Prostate gland (tissue), 2 donors: ENCODE data around the gene VAMP1.

ENCODE experiments used
- POLR2AphosphoS5 ChIP-seq: sonication (generic); formaldehyde crosslinking; IDR thresholded peaks from one replicate; pipeline ENCODE4 v1.6.1; 2017; ENCODE audit warnings: antibody characterized with exemption
- TF ChIP-seq, protein P1 (sequence below), 4 experiments: fragments of 200-600 bp in 2 of 4; fragments of 450-650 bp in 2 of 4; sonication (generic) in 2 of 4; IDR thresholded peaks; 1 replicate in 3 of 4; 2 replicates in 1 of 4; pipeline ENCODE4 v1.5.1; 2016 to 2019; ENCODE audit warnings: antibody characterized with exemption in 4 of 4, mild to moderate bottlenecking in 2 of 4, moderate library complexity in 2 of 4

GRCh38 chr12:6452245-6452943 is 18.1 kb downstream of the VAMP1 start:
- TF ChIP-seq, protein P1, sequence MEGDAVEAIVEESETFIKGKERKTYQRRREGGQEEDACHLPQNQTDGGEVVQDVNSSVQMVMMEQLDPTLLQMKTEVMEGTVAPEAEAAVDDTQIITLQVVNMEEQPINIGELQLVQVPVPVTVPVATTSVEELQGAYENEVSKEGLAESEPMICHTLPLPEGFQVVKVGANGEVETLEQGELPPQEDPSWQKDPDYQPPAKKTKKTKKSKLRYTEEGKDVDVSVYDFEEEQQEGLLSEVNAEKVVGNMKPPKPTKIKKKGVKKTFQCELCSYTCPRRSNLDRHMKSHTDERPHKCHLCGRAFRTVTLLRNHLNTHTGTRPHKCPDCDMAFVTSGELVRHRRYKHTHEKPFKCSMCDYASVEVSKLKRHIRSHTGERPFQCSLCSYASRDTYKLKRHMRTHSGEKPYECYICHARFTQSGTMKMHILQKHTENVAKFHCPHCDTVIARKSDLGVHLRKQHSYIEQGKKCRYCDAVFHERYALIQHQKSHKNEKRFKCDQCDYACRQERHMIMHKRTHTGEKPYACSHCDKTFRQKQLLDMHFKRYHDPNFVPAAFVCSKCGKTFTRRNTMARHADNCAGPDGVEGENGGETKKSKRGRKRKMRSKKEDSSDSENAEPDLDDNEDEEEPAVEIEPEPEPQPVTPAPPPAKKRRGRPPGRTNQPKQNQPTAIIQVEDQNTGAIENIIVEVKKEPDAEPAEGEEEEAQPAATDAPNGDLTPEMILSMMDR (IDR thresholded peaks at IDR 0.05): no peak
- TF ChIP-seq POLR2AphosphoS5: no peak
